Esophagus muscularis mucosa (tissue), 4 donors: Measurements from ENCODE around the gene GUCD1.

ENCODE experiments used
- CTCF ChIP-seq, 3 experiments: fragments of 200-600 bp in 2 of 3; fragments of 450-650 bp in 1 of 3; sonication (generic) in 2 of 3; IDR thresholded peaks; one replicate each; pipeline ENCODE4 v1.5.1; 2017 to 2019; ENCODE audit warnings: antibody characterized with exemption in 3 of 3, mild to moderate bottlenecking in 2 of 3, moderate library complexity in 1 of 3
- EP300 ChIP-seq: sonication (generic); formaldehyde crosslinking; IDR thresholded peaks from one replicate; pipeline ENCODE4 v1.6.1; 2017; ENCODE audit warnings: antibody characterized with exemption
- POLR2A ChIP-seq: fragments of 450-650 bp; IDR thresholded peaks from one replicate; pipeline ENCODE4 v1.6.1; 2017; ENCODE audit warnings: antibody characterized with exemption, moderate library complexity, mild to moderate bottlenecking, low read depth
- POLR2AphosphoS5 ChIP-seq, 2 donors: sonication (generic); formaldehyde crosslinking; IDR thresholded peaks; one replicate each; pipeline ENCODE4 v1.6.1; 2017; ENCODE audit warnings: antibody characterized with exemption in 2 of 2

DNA sequence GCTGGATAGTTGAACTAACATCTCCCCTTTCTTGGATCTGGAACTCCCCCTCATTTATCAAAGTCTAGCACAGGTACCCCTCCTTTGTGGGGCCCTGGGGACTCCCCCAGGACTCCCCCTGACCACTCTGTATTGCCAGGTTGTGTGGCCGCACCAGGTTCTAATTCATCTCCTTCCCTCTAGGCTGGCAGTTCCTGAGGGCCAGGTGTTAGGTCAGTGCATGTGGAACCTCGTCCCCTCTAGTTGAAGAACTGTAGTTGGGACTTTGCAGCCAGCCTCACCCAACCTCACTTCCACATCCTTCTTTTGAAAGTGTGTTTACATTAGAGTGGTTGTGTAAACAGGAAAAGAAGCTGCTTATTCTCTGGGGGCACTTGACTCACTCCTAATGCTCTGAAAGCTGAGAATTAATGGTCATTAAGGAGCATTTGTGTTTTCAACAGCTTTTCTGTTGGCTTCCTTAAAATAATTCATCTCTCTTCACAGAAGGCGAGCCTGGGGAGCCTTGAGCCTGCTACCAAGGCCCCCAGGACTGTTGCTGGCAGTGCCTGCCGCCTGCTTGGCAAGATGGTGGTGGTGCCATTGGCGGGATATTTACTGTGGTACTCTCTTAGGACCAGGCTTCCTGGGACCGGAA is 48.0 kb downstream of the GUCD1 start:
- TF ChIP-seq POLR2A (no peak), CTCF (IDR thresholded peaks at IDR 0.05) (no peak), POLR2AphosphoS5 (IDR thresholded peaks at IDR 0.05) (no peak), EP300 (no peak)
